ENCODE data around the gene CUEDC2. TPM values are rescaled to one million over a fixed set of nuclear protein-coding genes. Genes with fewer than 3 reads are reported as not detected.

Gene CUEDC2
- total RNA-seq, 1 donor from 2014 or later, result 72.3 TPM

- Histone ChIP-seq H3K9me3 (replicated peaks) (no peaks in the 10 kb centered on the region), H3K27me3 (ENCODE audit: low read depth) (no peaks in the 10 kb centered on the region), H3K36me3 (no peaks in the 10 kb centered on the region), H3K4me3 (no peak overlapping the region), H3K27ac (replicated peaks) (no peak overlapping the region), H3K4me1 (peaks cover 1% of the 10 kb centered on the region)
- no peak for DNase-seq
- intact Hi-C loops (cut with micrococcal nuclease), result loop anchor here (10.0 kb wide), 1 partner anchor 79 kb away; the partner anchor contains the start of gene NFKB2
- TF ChIP-seq CTCF (IDR thresholded peaks at IDR 0.05; ENCODE audit: borderline replicate concordance), result no peak
Observed at GRCh38 chr10:102473445-102474331, 41.3 kb upstream of the CUEDC2 start.

GRCh38 chr10:102470579-102471546, 38.5 kb upstream of the CUEDC2 start:
- TF ChIP-seq CTCF (IDR thresholded peaks at IDR 0.05; ENCODE audit: borderline replicate concordance), result no peak
- no peak for DNase-seq
- H3K27ac ChIP-seq (replicated peaks), result no peak overlapping the region
- H3K9me3 ChIP-seq (replicated peaks), result no peaks in the 10 kb centered on the region
- H3K4me1 ChIP-seq, result peaks cover 6% of the 10 kb centered on the region
- no peaks in the 10 kb centered on the region for H3K27me3 ChIP-seq (ENCODE audit: low read depth)
- no peaks in the 10 kb centered on the region for H3K36me3 ChIP-seq
- intact Hi-C loops (cut with micrococcal nuclease), result loop anchor here (10.0 kb wide), 1 partner anchor 76 kb away; the partner anchor contains the start of gene NFKB2
- H3K4me3 ChIP-seq, result no peak overlapping the region

- Histone ChIP-seq H3K36me3 (no peaks in the 10 kb centered on the region), H3K27me3 (ENCODE audit: low read depth) (no peaks in the 10 kb centered on the region), H3K4me3 (no peak overlapping the region), H3K4me1 (peaks cover 7% of the 10 kb centered on the region), H3K9me3 (replicated peaks) (no peaks in the 10 kb centered on the region), H3K27ac (replicated peaks) (no peak overlapping the region)
- intact Hi-C loops (cut with micrococcal nuclease), result no loop called here
- no peak for TF ChIP-seq CTCF (IDR thresholded peaks at IDR 0.05; ENCODE audit: borderline replicate concordance)
- no peak for DNase-seq
Observed at GRCh38 chr10:102468683-102469082, 36.3 kb upstream of the CUEDC2 start.

GRCh38 chr10:102467971-102468438, 35.6 kb upstream of the CUEDC2 start:
- H3K4me3 ChIP-seq, result no peak overlapping the region
- H3K4me1 ChIP-seq, result peaks cover 14% of the 10 kb centered on the region
- intact Hi-C loops (cut with micrococcal nuclease), result no loop called here
- no peaks in the 10 kb centered on the region for H3K27me3 ChIP-seq (ENCODE audit: low read depth)
- H3K36me3 ChIP-seq, result no peaks in the 10 kb centered on the region
- H3K27ac ChIP-seq (replicated peaks), result no peak overlapping the region
- no peak for DNase-seq
- no peaks in the 10 kb centered on the region for H3K9me3 ChIP-seq (replicated peaks)
- TF ChIP-seq CTCF (IDR thresholded peaks at IDR 0.05; ENCODE audit: borderline replicate concordance), result no peak

GRCh38 chr10:102467318-102467717, 34.9 kb upstream of the CUEDC2 start:
- H3K36me3 ChIP-seq, result no peaks in the 10 kb centered on the region
- DNase-seq, result no peak
- no peaks in the 10 kb centered on the region for H3K9me3 ChIP-seq (replicated peaks)
- H3K4me3 ChIP-seq, result no peak overlapping the region
- no peak overlapping the region for H3K27ac ChIP-seq (replicated peaks)
- peaks cover 21% of the 10 kb centered on the region for H3K4me1 ChIP-seq
- no peaks in the 10 kb centered on the region for H3K27me3 ChIP-seq (ENCODE audit: low read depth)
- no peak for TF ChIP-seq CTCF (IDR thresholded peaks at IDR 0.05; ENCODE audit: borderline replicate concordance)
- intact Hi-C loops (cut with micrococcal nuclease), result no loop called here

Data from left ventricle myocardium inferior (tissue), 1 donor.